HAP-1 (cell line): ENCODE data around the gene ALDH16A1.

Source experiments
- DNase-seq, 2 experiments: peaks; one replicate each; pipeline ENCODE4 v3.0.0-alpha.2; 2016 to 2020; ENCODE audit warnings: low spot score in 2 of 2
- H3K27me3 ChIP-seq: fragments of 250-450 bp; sonication (Bioruptor Pico); 2 replicates; pipeline ENCODE4 v1.5.1; 2020; ENCODE audit warnings: low read depth, mild to moderate bottlenecking, moderate library complexity
- H3K36me3 ChIP-seq: fragments of 250-450 bp; sonication (Bioruptor Pico); replicated peaks from 2 replicates; pipeline ENCODE4 v1.5.1; 2020; ENCODE audit warnings: mild to moderate bottlenecking
- H3K4me1 ChIP-seq: fragments of 250-450 bp; sonication (Bioruptor Pico); 2 replicates; pipeline ENCODE4 v1.5.1; 2020; ENCODE audit warnings: mild to moderate bottlenecking
- H3K4me3 ChIP-seq: fragments of 250-450 bp; sonication (Bioruptor Pico); 2 replicates; pipeline ENCODE4 v1.5.1; 2020; ENCODE audit warnings: mild to moderate bottlenecking, moderate library complexity
- H3K9me3 ChIP-seq: fragments of 250-450 bp; sonication (Bioruptor Pico); 2 replicates; pipeline ENCODE4 v1.5.1; 2020; ENCODE audit warnings: mild to moderate bottlenecking, moderate library complexity
- in situ Hi-C: fragments of 300-500 bp; cut with MboI; formaldehyde crosslinking; loops from 3 replicates; pipeline ENCODE4 v1.14.3; 2020; ENCODE audit warnings: low sequenced_read_pairs, inconsistent platforms, mixed read lengths

The ALDH16A1 gene

GRCh38 chr19:49430172-49430677, 22.8 kb upstream of the ALDH16A1 start:
- Histone ChIP-seq H3K27me3 (peaks cover 13% of the 10 kb centered on the region), H3K4me3 (no peak overlapping the region), H3K9me3 (no peaks in the 10 kb centered on the region), H3K4me1 (peaks cover 9% of the 10 kb centered on the region), H3K36me3 (no peaks in the 10 kb centered on the region)
- DNase-seq = no peak
- in situ Hi-C loops = no loop called here

DNA sequence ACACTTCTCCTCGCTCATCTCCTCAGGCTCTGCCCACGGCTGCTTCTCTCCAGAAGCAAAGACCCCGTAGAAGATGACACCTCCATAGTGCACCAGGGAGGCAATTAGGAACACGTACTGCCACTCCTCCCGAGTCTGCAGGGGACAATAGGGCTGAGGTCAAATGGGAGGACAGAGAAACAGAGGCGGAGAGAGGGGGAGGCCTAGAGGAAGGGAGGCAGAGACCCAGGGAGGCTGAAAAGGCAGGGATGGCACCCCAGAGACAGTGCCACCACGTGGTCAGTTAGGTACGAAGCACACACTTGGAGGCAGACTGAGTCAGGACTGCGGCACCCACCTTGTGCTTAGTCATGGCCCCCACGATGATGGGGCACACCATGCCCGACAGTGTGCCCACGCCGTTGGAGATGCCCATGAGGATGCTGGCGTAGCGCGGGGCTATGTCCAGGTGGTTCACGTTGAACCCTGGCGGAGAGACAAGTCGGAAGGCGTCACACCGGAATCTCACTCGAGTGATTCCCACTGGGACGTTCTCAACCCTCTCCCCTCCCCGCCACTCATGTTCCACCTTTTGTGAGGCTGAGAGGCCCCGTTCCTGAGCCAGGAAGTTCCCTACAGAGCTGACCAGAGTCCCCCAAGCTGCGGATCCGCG, 22.2 kb upstream of the ALDH16A1 start:
- in situ Hi-C loops = no loop called here
- Histone ChIP-seq H3K4me1 (peaks cover 9% of the 10 kb centered on the region), H3K27me3 (peaks cover 7% of the 10 kb centered on the region), H3K4me3 (no peak overlapping the region), H3K9me3 (no peaks in the 10 kb centered on the region), H3K36me3 (no peaks in the 10 kb centered on the region)
- DNase-seq = peak in 1 of 2 experiments; percentile 50

GRCh38 chr19:49431330-49431749, 21.7 kb upstream of the ALDH16A1 start:
- H3K27me3 ChIP-seq = peaks cover 2% of the 10 kb centered on the region
- no peaks in the 10 kb centered on the region for H3K9me3 ChIP-seq
- in situ Hi-C loops = no loop called here
- peaks cover 9% of the 10 kb centered on the region for H3K4me1 ChIP-seq
- H3K4me3 ChIP-seq = no peak overlapping the region
- peak in 1 of 2 experiments; percentile 54 for DNase-seq
- no peaks in the 10 kb centered on the region for H3K36me3 ChIP-seq

GRCh38 chr19:49432141-49433073, 20.6 kb upstream of the ALDH16A1 start:
- in situ Hi-C loops = no loop called here
- H3K4me3 ChIP-seq = no peak overlapping the region
- no peaks in the 10 kb centered on the region for H3K36me3 ChIP-seq
- H3K4me1 ChIP-seq = peaks cover 9% of the 10 kb centered on the region
- H3K27me3 ChIP-seq = no peaks in the 10 kb centered on the region; the same call in 1 of the 2 replicates
- H3K9me3 ChIP-seq = no peaks in the 10 kb centered on the region
- DNase-seq = no peak

- H3K27me3 ChIP-seq = peaks cover 5% of the 10 kb centered on the region
These were observed 19.7 kb upstream of the ALDH16A1 start for GRCh38 chr19:49433240-49433901.

GRCh38 chr19:49434907-49435583, 18.0 kb upstream of the ALDH16A1 start:
- H3K36me3 ChIP-seq = no peaks in the 10 kb centered on the region
- DNase-seq = peak in 1 of 2 experiments; percentile 51
- no peaks in the 10 kb centered on the region for H3K4me1 ChIP-seq
- H3K9me3 ChIP-seq = no peaks in the 10 kb centered on the region
- H3K27me3 ChIP-seq = peaks cover 19% of the 10 kb centered on the region
- in situ Hi-C loops = no loop called here
- no peak overlapping the region for H3K4me3 ChIP-seq

More at GRCh38 chr19:49433240-49433901, 19.7 kb upstream of the ALDH16A1 start:
- DNase-seq = no peak
- Histone ChIP-seq H3K4me3 (no peak overlapping the region), H3K9me3 (no peaks in the 10 kb centered on the region), H3K4me1 (peaks cover 2% of the 10 kb centered on the region; the same call in 1 of the 2 replicates), H3K36me3 (no peaks in the 10 kb centered on the region)
- in situ Hi-C loops = no loop called here

DNA sequence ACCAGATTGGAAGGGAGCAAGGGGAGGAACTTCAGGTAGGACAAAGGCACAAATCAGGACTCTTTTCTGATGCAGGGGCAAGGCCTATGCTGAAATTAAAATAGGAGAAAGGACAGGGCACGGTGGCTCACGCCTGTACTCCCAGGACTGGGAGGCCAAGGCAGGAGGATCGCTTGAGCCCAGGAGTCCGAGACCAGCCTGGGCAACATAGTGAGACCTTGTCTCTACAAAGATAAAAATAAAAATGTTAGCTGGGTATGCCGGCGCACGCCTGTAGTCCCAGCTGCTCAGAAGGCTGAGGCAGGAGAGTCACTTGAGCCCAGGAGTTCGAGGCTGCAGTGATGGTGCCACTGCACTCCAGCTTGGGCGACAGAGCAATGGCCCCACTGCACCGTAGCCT, 17.4 kb upstream of the ALDH16A1 start:
- Histone ChIP-seq H3K9me3 (no peaks in the 10 kb centered on the region), H3K27me3 (peaks cover 26% of the 10 kb centered on the region), H3K4me1 (peaks cover under 1% of the 10 kb centered on the region; the same call in 1 of the 2 replicates), H3K4me3 (no peak overlapping the region), H3K36me3 (no peaks in the 10 kb centered on the region)
- in situ Hi-C loops = no loop called here
- no peak for DNase-seq

DNA sequence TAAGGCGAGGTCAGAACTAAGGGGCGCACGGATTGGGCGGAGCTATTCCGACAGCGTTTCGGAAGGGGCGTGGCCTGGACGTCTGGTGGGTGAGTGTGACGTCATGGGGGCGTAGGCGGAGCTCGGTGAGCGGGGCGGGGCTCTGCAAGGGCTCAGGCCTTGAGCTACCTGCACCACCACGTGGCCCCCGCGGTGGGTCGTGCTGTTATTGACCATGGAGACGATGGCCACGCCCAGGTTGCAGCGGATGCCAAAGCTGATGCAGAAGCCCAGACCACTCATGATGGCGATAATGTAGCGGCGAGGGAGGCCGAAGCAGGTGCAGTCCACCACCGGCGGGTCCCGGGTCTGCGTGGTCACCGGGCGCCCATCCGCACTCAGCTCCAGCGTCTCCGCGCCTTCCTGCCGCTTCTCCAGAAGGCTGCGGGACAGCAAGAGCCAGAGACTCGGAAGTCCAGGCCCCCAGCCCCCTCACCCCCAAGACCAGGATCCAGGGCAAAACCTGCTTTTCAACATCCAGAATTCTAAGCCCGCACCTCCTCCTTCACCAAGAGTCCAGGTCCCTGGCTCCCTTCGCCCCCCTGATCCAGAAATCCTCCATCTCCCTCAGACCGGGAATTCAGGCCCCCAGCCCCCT, 16.5 kb upstream of the ALDH16A1 start:
- no peak overlapping the region for H3K4me3 ChIP-seq
- no peaks in the 10 kb centered on the region for H3K9me3 ChIP-seq
- H3K27me3 ChIP-seq = peaks cover 31% of the 10 kb centered on the region
- DNase-seq = peak; percentile 39 to 83
- no peaks in the 10 kb centered on the region for H3K36me3 ChIP-seq
- in situ Hi-C loops = no loop called here
- H3K4me1 ChIP-seq = peaks cover 5% of the 10 kb centered on the region

DNA sequence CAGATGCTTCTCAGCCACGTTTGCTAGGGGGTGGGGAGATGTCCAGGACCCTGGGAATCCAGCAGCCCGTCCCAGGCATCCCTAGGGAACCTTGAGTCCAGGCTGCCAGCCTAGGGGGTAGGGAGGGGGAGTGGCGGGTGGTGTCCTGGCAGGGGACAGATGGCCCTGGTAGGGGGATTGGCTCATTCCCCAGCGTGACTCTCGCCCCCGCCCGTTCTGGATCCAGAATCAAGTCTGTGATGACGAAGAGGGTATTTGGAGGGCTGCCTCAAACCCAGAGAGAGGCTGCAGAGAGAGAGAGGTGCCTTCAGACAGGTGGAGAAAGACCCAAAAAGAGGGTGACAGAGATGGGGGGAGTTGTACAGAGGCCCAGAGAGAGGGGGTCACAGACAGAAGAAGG, 15.8 kb upstream of the ALDH16A1 start:
- Histone ChIP-seq H3K4me3 (no peak overlapping the region), H3K27me3 (peaks cover 39% of the 10 kb centered on the region), H3K9me3 (no peaks in the 10 kb centered on the region), H3K36me3 (no peaks in the 10 kb centered on the region), H3K4me1 (peaks cover 11% of the 10 kb centered on the region)
- in situ Hi-C loops = no loop called here
- no peak for DNase-seq

DNA sequence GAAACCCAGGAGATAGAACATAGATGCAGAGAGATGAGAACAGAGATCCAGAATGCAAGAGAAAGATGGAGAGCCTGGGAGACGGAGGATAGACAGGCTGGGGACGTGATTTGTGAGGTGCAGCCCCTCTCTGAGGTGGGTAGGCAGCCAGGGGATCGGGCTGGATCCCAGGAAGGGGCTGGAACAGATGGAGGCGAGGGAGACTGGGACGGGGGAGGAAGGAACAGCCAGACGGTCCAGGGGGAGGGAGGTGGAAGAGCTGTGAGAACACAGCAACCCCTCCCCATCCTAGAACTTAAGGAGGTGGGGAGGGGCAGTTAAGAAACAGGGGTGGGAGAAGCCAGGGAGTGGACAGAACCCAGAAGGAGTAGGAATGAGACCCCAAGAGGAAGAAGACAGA, 14.8 kb upstream of the ALDH16A1 start:
- H3K36me3 ChIP-seq = no peaks in the 10 kb centered on the region
- H3K27me3 ChIP-seq = peaks cover 39% of the 10 kb centered on the region
- in situ Hi-C loops = no loop called here
- H3K4me1 ChIP-seq = peaks cover 11% of the 10 kb centered on the region
- no peak overlapping the region for H3K4me3 ChIP-seq
- H3K9me3 ChIP-seq = no peaks in the 10 kb centered on the region
- no peak for DNase-seq

- no peak overlapping the region for H3K4me3 ChIP-seq
- H3K9me3 ChIP-seq = no peaks in the 10 kb centered on the region
- in situ Hi-C loops = no loop called here
- peaks cover 11% of the 10 kb centered on the region for H3K4me1 ChIP-seq
- no peaks in the 10 kb centered on the region for H3K36me3 ChIP-seq
- DNase-seq = no peak
- H3K27me3 ChIP-seq = peaks cover 39% of the 10 kb centered on the region
These were observed 13.2 kb upstream of the ALDH16A1 start for GRCh38 chr19:49439836-49440235.

DNA sequence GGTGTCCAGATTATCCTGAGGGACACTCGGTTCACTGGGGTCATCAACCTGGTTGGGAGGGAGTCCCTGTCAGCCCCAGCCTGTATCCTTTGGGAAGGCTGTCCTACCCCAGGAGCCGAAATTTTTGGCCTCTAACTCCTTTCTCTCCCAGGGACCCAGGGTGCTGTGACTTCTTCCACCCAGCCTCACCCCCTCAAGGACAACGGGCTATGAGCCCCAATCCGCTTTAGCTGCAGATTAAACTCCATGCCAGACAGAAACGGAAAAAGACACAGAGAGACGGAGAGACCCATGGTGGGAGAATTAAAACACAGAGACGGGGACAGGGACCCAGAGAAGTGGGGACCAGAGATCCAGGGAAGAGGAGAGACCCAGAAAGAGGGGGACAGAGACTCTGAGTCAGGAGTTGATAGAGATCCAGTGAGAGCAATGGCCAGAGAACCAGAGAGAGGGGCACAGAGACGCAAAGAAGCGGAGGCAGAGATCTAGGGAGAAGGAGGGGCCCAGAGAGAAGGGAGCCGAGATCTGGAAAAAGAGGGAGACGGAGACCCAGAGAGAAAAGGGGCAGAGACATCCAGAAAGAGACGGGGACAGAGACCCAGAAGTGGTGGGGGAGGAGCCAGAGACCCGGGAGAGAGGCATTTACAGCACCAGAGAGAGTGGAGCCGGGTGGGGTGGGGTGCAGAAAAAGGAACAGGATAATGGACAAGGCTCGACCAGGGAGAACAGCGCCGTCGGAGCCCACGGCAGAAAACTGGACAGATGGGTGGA, 12.4 kb upstream of the ALDH16A1 start:
- in situ Hi-C loops = no loop called here
- Histone ChIP-seq H3K36me3 (no peaks in the 10 kb centered on the region), H3K9me3 (no peaks in the 10 kb centered on the region), H3K27me3 (peaks cover 39% of the 10 kb centered on the region), H3K4me1 (peaks cover 11% of the 10 kb centered on the region), H3K4me3 (peak overlapping the region; percentile 26)
- DNase-seq = peak in 1 of 2 experiments; percentile 33
